H1 (cell line): ENCODE data around the gene CXXC5. TPM values are rescaled to one million over a fixed set of nuclear protein-coding genes. Genes with fewer than 3 reads are reported as not detected.
A peak's percentile ranks its signal among the peaks of the same experiment; 100 is the strongest.

Source experiments
- HDAC2 ChIP-seq, 2 experiments: fragments of 300-600 bp in 1 of 2; sonication (generic) in 1 of 2; IDR thresholded peaks; 2 replicates each; pipeline ENCODE4 v1.6.1; 2011 to 2012; ENCODE audit warnings: low read depth in 2 of 2, low read length in 2 of 2, mild to moderate bottlenecking in 2 of 2, moderate library complexity in 2 of 2, borderline replicate concordance in 1 of 2, inconsistent platforms in 1 of 2
- KDM4A ChIP-seq: IDR thresholded peaks from one replicate; pipeline ENCODE4 v1.7.1; 2012; ENCODE audit warnings: low read depth, mild to moderate bottlenecking, moderate library complexity, low read length, inconsistent platforms; ENCODE audit not compliant: severe bottlenecking
- PHF8 ChIP-seq: fragments of 200-600 bp; sonication (generic); conservative IDR thresholded peaks from 2 replicates; pipeline ENCODE4 v1.7.1; 2012; ENCODE audit warnings: low read depth, mild to moderate bottlenecking, inconsistent platforms, low read length, moderate library complexity
- POLR2A ChIP-seq, 2 experiments: IDR thresholded peaks; 1 replicate in 1 of 2; 2 replicates in 1 of 2; pipeline ENCODE4 v1.6.1; 2011; ENCODE audit warnings: low read depth in 2 of 2, low read length in 2 of 2, mild to moderate bottlenecking in 2 of 2; ENCODE audit errors: control extremely low read depth in 1 of 2
- RBBP5 ChIP-seq: IDR thresholded peaks from 2 replicates; pipeline ENCODE4 v1.7.1; 2012; ENCODE audit warnings: low read depth, mild to moderate bottlenecking, inconsistent platforms, low read length, moderate library complexity, borderline replicate concordance
- SP4 ChIP-seq: IDR thresholded peaks from 2 replicates; pipeline ENCODE4 v1.6.1; 2012; ENCODE audit warnings: low read length, inconsistent platforms
- TAF7 ChIP-seq: optimal IDR thresholded peaks from 2 replicates; pipeline ENCODE3; 2011; ENCODE audit warnings: low read depth, mild to moderate bottlenecking, inconsistent platforms, low read length, moderate library complexity, borderline replicate concordance
- TBP ChIP-seq: IDR thresholded peaks from 2 replicates; pipeline ENCODE4 v1.6.1; 2011; ENCODE audit warnings: low read depth, low read length, improper control_type of control experiment
- TCF12 ChIP-seq: IDR thresholded peaks from 2 replicates; pipeline ENCODE4 v1.6.1; 2011; ENCODE audit warnings: low read depth, mild to moderate bottlenecking, low read length
- YY1 ChIP-seq: IDR thresholded peaks from 2 replicates; pipeline ENCODE4 v1.6.1; 2011; ENCODE audit warnings: low read depth, mild to moderate bottlenecking, low read length
- ZNF274 ChIP-seq: IDR thresholded peaks from 2 replicates; pipeline ENCODE4 v1.7.0; 2012; ENCODE audit warnings: low read length, borderline replicate concordance; ENCODE audit errors: extremely low read depth
- polyA plus RNA-seq, 7 experiments: library from polyadenylated mRNA; depleted of rRNA in 3 of 7; stranded (reverse) in 5 of 7; unstranded in 2 of 7; fragments of >200 nt in 5 of 7; fragments of 200-250 nt in 2 of 7; gene quantifications; 1 replicate in 5 of 7; 2 replicates in 1 of 7; 4 replicates in 1 of 7; pipeline versions ENCODE4 v1.2.1 to v1.2.3, GENCODE V29; 2011 to 2013; ENCODE audit warnings: missing spikeins in 2 of 7, mixed read lengths in 2 of 7
- total RNA-seq: library from RNA; stranded (reverse); fragmentation: NEBNext Ultra II Directional; extraction: Animal tissue kit (Norgen Biotek cat#: 25700); gene quantifications from 2 replicates; pipeline ENCODE4 v1.2.1, GENCODE V29; 2021
- TF ChIP-seq, protein P1 (sequence below): IDR thresholded peaks from 2 replicates; pipeline ENCODE4 v1.6.1; 2012; ENCODE audit warnings: inconsistent platforms

The CXXC5 gene
- total and polyA plus RNA-seq, 2 of the 8 experiments (the other 6 are each of a cell fraction or from before 2014, with no cell fraction given), result 61.4 to 74.0 TPM

- peak; percentile 39 for TF ChIP-seq PHF8
- peak; percentile 19 for TF ChIP-seq KDM4A
- TF ChIP-seq ZNF274, result no peak
- no peak for TF ChIP-seq TAF7
- peak in 1 of 2 experiments; percentile 75; a peak in 1 of 4 replicates for TF ChIP-seq HDAC2 (IDR thresholded peaks at IDR 0.05; ENCODE audit: borderline replicate concordance in 1 of 2, low read depth in 2 of 2, low read length in 2 of 2)
- no peak for TF ChIP-seq YY1
- TF ChIP-seq TBP, result peak; percentile 30; the same call in 1 of the 2 replicates
- 0 out of 2 replicates have a peak, but pooled peaks have one; percentile 24 for TF ChIP-seq SP4
- no peak for TF ChIP-seq RBBP5
- no peak for TF ChIP-seq TCF12
- TF ChIP-seq, protein P1, sequence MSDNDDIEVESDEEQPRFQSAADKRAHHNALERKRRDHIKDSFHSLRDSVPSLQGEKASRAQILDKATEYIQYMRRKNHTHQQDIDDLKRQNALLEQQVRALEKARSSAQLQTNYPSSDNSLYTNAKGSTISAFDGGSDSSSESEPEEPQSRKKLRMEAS, result peak; percentile 39; the same call in 1 of the 2 replicates
- TF ChIP-seq POLR2A (IDR thresholded peaks at IDR 0.05; ENCODE audit: control extremely low read depth in 1 of 2, low read depth in 2 of 2, low read length in 2 of 2), result peak in 1 of 2 experiments; percentile 24; a peak in 1 of 3 replicates
Observed at GRCh38 chr5:139649082-139649991, 1.2 kb downstream of the CXXC5 start (continued).
